Parathyroid adenoma (tissue), 2 donors: ENCODE data around the gene KCNG4.

Experiments
- H2AFZ ChIP-seq: fragments of 300-600 bp; sonication (generic); one replicate; pipeline ENCODE4 v1.7.0; 2017; ENCODE audit warnings: antibody characterized with exemption, mild to moderate bottlenecking
- H3K27ac ChIP-seq: fragments of 300-600 bp; sonication (generic); one replicate; pipeline ENCODE4 v1.7.0; 2017
- H3K27me3 ChIP-seq: fragments of 300-600 bp; sonication (generic); one replicate; pipeline ENCODE4 v1.7.0; 2017; ENCODE audit warnings: low read length; ENCODE audit not compliant: control insufficient read depth, insufficient read depth
- H3K36me3 ChIP-seq: fragments of 300-600 bp; sonication (generic); one replicate; pipeline ENCODE4 v1.7.0; 2017; ENCODE audit warnings: low read length; ENCODE audit not compliant: control insufficient read depth, insufficient read depth
- H3K4me1 ChIP-seq: fragments of 300-600 bp; sonication (generic); one replicate; pipeline ENCODE4 v1.7.0; 2017; ENCODE audit warnings: control low read depth
- H3K4me2 ChIP-seq: fragments of 300-600 bp; sonication (generic); one replicate; pipeline ENCODE4 v1.7.0; 2017; ENCODE audit warnings: low read length
- H3K4me3 ChIP-seq: fragments of 300-600 bp; sonication (generic); one replicate; pipeline ENCODE4 v1.7.0; 2017; ENCODE audit warnings: low read depth, low read length
- H3K79me2 ChIP-seq: fragments of 300-600 bp; sonication (generic); one replicate; pipeline ENCODE4 v1.7.0; 2017; ENCODE audit warnings: control low read depth
- H3K9ac ChIP-seq: fragments of 300-600 bp; sonication (generic); one replicate; pipeline ENCODE4 v1.7.0; 2017; ENCODE audit warnings: mild to moderate bottlenecking
- H3K9me3 ChIP-seq: fragments of 300-600 bp; sonication (generic); one replicate; pipeline ENCODE4 v1.7.0; 2017; ENCODE audit warnings: low read length; ENCODE audit not compliant: control insufficient read depth
- CTCF ChIP-seq: fragments of 300-600 bp; sonication (generic); IDR thresholded peaks from one replicate; pipeline ENCODE4 v1.7.0; 2017; ENCODE audit warnings: antibody characterized with exemption, mild to moderate bottlenecking
- donor health status: primary hyperparathyroidism.

KCNG4 gene

GRCh38 chr16:84241778-84242177 lies 2.0 kb upstream of the KCNG4 start:
- Histone ChIP-seq H3K9me3 (no peaks in the 10 kb centered on the region), H3K4me3 (no peak overlapping the region)
- no peak for TF ChIP-seq CTCF

GRCh38 chr16:84240455-84240854 lies 643 bp upstream of the KCNG4 start:
- Histone ChIP-seq H3K27ac (no peak overlapping the region), H3K79me2 (no peaks in the 10 kb centered on the region), H3K36me3 (no peaks in the 10 kb centered on the region), H2AFZ (no peak overlapping the region), H3K4me3 (no peak overlapping the region), H3K4me1 (no peaks in the 10 kb centered on the region), H3K4me2 (no peak overlapping the region), H3K27me3 (no peaks in the 10 kb centered on the region), H3K9me3 (no peaks in the 10 kb centered on the region), H3K9ac (no peak overlapping the region)
- no peak for TF ChIP-seq CTCF

More at GRCh38 chr16:84241778-84242177, 2.0 kb upstream of the KCNG4 start:
- H3K27ac ChIP-seq: no peak overlapping the region
- no peak overlapping the region for H2AFZ ChIP-seq
- H3K36me3 ChIP-seq: no peaks in the 10 kb centered on the region
- H3K9ac ChIP-seq: no peak overlapping the region
- no peak overlapping the region for H3K4me2 ChIP-seq
- no peaks in the 10 kb centered on the region for H3K79me2 ChIP-seq
- H3K27me3 ChIP-seq: no peaks in the 10 kb centered on the region
- peaks cover 4% of the 10 kb centered on the region for H3K4me1 ChIP-seq

- no peaks in the 10 kb centered on the region for H3K9me3 ChIP-seq
- H3K27ac ChIP-seq: no peak overlapping the region
- no peak overlapping the region for H3K4me3 ChIP-seq
- no peaks in the 10 kb centered on the region for H3K27me3 ChIP-seq
- H2AFZ ChIP-seq: no peak overlapping the region
- no peak for TF ChIP-seq CTCF
- no peaks in the 10 kb centered on the region for H3K36me3 ChIP-seq
- no peaks in the 10 kb centered on the region for H3K79me2 ChIP-seq
- H3K9ac ChIP-seq: no peak overlapping the region
- no peaks in the 10 kb centered on the region for H3K4me1 ChIP-seq
- H3K4me2 ChIP-seq: no peak overlapping the region
Measured at GRCh38 chr16:84239141-84239769, 557 bp downstream of the KCNG4 start.

- no peak overlapping the region for H3K4me2 ChIP-seq
- H3K4me1 ChIP-seq: no peaks in the 10 kb centered on the region
- H3K27me3 ChIP-seq: no peaks in the 10 kb centered on the region
- H3K4me3 ChIP-seq: no peak overlapping the region
- TF ChIP-seq CTCF: no peak
- no peaks in the 10 kb centered on the region for H3K36me3 ChIP-seq
- H3K27ac ChIP-seq: no peak overlapping the region
- no peaks in the 10 kb centered on the region for H3K9me3 ChIP-seq
- no peak overlapping the region for H2AFZ ChIP-seq
- H3K9ac ChIP-seq: no peak overlapping the region
- H3K79me2 ChIP-seq: no peaks in the 10 kb centered on the region
Measured at GRCh38 chr16:84237994-84238750, 1.6 kb downstream of the KCNG4 start.
